Activated CD8-positive, alpha-beta memory T cell treated with anti-CD3 and anti-CD28 coated beads, Interleukin-2, amount 50 U/mL, for 4 hours (primary cell): ENCODE measurements around the gene ANKRD53.

Source experiments
- DNase-seq: peaks from one replicate; pipeline ENCODE4 v3.0.0-alpha.2; 2020

The ANKRD53 gene

GRCh38 chr2:70978341-70979179 lies at the start of gene ANKRD53:
TSS of gene ANKRD53 (plus strand) at chr2:70978630. CDS start at chr2:70978646, 16 bp downstream.
- peak; percentile 33 for DNase-seq

- DNase-seq: no peak
Observed at GRCh38 chr2:70930371-70931329, 47.8 kb upstream of the ANKRD53 start.

GRCh38 chr2:70931376-70932000 lies 46.9 kb upstream of the ANKRD53 start:
- DNase-seq: no peak

GRCh38 chr2:70932631-70933230 lies 45.7 kb upstream of the ANKRD53 start:
- no peak for DNase-seq

GRCh38 chr2:70934981-70935380 lies 43.4 kb upstream of the ANKRD53 start:
- no peak for DNase-seq

- no peak for DNase-seq
Observed at GRCh38 chr2:70935468-70936164, 42.8 kb upstream of the ANKRD53 start, which contains the start of gene ATP6V1B1. TSS of gene ATP6V1B1 (plus strand) at chr2:70935900. CDS start at chr2:70935955, 55 bp downstream.

GRCh38 chr2:70936165-70936978 lies 42.1 kb upstream of the ANKRD53 start:
- no peak for DNase-seq

GRCh38 chr2:70936979-70937811 lies 41.2 kb upstream of the ANKRD53 start:
- no peak for DNase-seq

GRCh38 chr2:70937866-70938585 lies 40.4 kb upstream of the ANKRD53 start:
- no peak for DNase-seq

- no peak for DNase-seq
Observed at GRCh38 chr2:70938586-70938950, 39.9 kb upstream of the ANKRD53 start.

- no peak for DNase-seq
Observed at GRCh38 chr2:70939001-70939838, 39.2 kb upstream of the ANKRD53 start.

- DNase-seq: no peak
Observed at GRCh38 chr2:70939839-70940580, 38.4 kb upstream of the ANKRD53 start.

- no peak for DNase-seq
Observed at GRCh38 chr2:70941186-70941585, 37.2 kb upstream of the ANKRD53 start.

- DNase-seq: no peak
Observed at GRCh38 chr2:70941701-70942100, 36.7 kb upstream of the ANKRD53 start.

- DNase-seq: no peak
Observed at GRCh38 chr2:70942396-70943204, 35.8 kb upstream of the ANKRD53 start.

GRCh38 chr2:70943205-70943871 lies 35.1 kb upstream of the ANKRD53 start:
- no peak for DNase-seq
